Transverse colon (tissue), 4 donors: ENCODE measurements around the gene CYP2B6. TPM values are rescaled to one million over a fixed set of nuclear protein-coding genes. Genes with fewer than 3 reads are reported as not detected.
"Not testable (repeated sequence)": the region's sequence is repeated elsewhere in the genome, so short reads cannot be mapped to it uniquely, and the experiment has no call there.

ENCODE experiments used
- DNase-seq: peaks from one replicate; pipeline ENCODE4 v3.0.0-alpha.2; 2019
- H3K27ac ChIP-seq, 4 donors: fragments of 200-600 bp; sonication (generic); 2 replicates each; pipeline ENCODE4 v1.5.1; 2016 to 2018; ENCODE audit warnings: inconsistent platforms in 4 of 4
- H3K27me3 ChIP-seq: fragments of 200-600 bp; sonication (generic); 2 replicates; pipeline ENCODE4 v1.5.1; 2017; ENCODE audit warnings: inconsistent platforms
- H3K36me3 ChIP-seq, 4 donors: fragments of 200-600 bp; sonication (generic); 2 replicates each; pipeline ENCODE4 v1.5.1; 2017 to 2019; ENCODE audit warnings: inconsistent platforms in 4 of 4
- H3K4me1 ChIP-seq, 4 donors: fragments of 200-600 bp; sonication (generic); 2 replicates each; pipeline ENCODE4 v1.5.1; 2017 to 2020; ENCODE audit warnings: inconsistent platforms in 4 of 4
- H3K4me3 ChIP-seq, 4 donors: fragments of 200-600 bp; sonication (generic); 1 replicate in 1 of 4; 2 replicates in 3 of 4; pipeline versions ENCODE4 v1.5.1 to v1.6.1; 2017 to 2019; ENCODE audit warnings: inconsistent platforms in 4 of 4
- H3K9me3 ChIP-seq, 2 donors: fragments of 200-600 bp; sonication (generic); 2 replicates each; pipeline ENCODE4 v1.5.1; 2017 to 2019; ENCODE audit warnings: inconsistent platforms in 2 of 2
- EP300 ChIP-seq: sonication (generic); formaldehyde crosslinking; IDR thresholded peaks from one replicate; pipeline ENCODE4 v1.6.1; 2017; ENCODE audit warnings: antibody characterized with exemption, low read depth
- POLR2A ChIP-seq: fragments of 450-650 bp; IDR thresholded peaks from one replicate; pipeline ENCODE4 v1.6.1; 2016; ENCODE audit warnings: antibody characterized with exemption, mild to moderate bottlenecking, moderate library complexity
- POLR2AphosphoS5 ChIP-seq, 3 donors: sonication (generic); formaldehyde crosslinking; IDR thresholded peaks; one replicate each; pipeline ENCODE4 v1.6.1; 2016; ENCODE audit warnings: antibody characterized with exemption in 3 of 3
- WGBS, 2 donors: methylation state at CpG; one replicate each; pipeline ENCODE4 v1.1.5; 2018; ENCODE audit warnings: low coverage in 1 of 2; 5-methylcytosine and 5-hydroxymethylcytosine counted together
- in situ Hi-C, 4 donors: fragments of 200-750 bp; cut with MboI; loops; one replicate each; pipeline versions ENCODE4 v1.15.0 to v1.15.1; 2017; ENCODE audit warnings: low sequenced_read_pairs in 3 of 4, low pct_ligation_motif_present in 1 of 4, low pct_unique_long_range_greater_than_20kb in 1 of 4
- intact Hi-C: fragments of 100-400 bp; cut with DNase I; formaldehyde crosslinking; loops from one replicate; pipeline ENCODE4 v1.15.1; 2023; ENCODE audit warnings: low total_unique reads
- total RNA-seq, 4 donors: library from RNA; depleted of rRNA; stranded (reverse); fragments of >200 nt; gene quantifications; one replicate each; pipeline ENCODE4 v1.1.0, GENCODE V29; 2016
- TF ChIP-seq, protein P1 (sequence below), 5 experiments: fragments of 200-600 bp in 3 of 5; fragments of 450-650 bp in 2 of 5; sonication (generic) in 3 of 5; IDR thresholded peaks; 1 replicate in 2 of 5; 2 replicates in 3 of 5; pipeline ENCODE4 v1.5.1; 2016 to 2017; ENCODE audit warnings: antibody characterized with exemption in 5 of 5, inconsistent platforms in 3 of 5, mild to moderate bottlenecking in 2 of 5, moderate library complexity in 1 of 5

The CYP2B6 gene
- total RNA-seq, 4 donors from 2014 or later, result 1.4 to 9.7 (median 5.5) TPM

GRCh38 chr19:41000310-41000737 is 9.2 kb downstream of the CYP2B6 start:
- no peaks in the 10 kb centered on the region for H3K36me3 ChIP-seq
- intact Hi-C loops, result no loop called here

DNA sequence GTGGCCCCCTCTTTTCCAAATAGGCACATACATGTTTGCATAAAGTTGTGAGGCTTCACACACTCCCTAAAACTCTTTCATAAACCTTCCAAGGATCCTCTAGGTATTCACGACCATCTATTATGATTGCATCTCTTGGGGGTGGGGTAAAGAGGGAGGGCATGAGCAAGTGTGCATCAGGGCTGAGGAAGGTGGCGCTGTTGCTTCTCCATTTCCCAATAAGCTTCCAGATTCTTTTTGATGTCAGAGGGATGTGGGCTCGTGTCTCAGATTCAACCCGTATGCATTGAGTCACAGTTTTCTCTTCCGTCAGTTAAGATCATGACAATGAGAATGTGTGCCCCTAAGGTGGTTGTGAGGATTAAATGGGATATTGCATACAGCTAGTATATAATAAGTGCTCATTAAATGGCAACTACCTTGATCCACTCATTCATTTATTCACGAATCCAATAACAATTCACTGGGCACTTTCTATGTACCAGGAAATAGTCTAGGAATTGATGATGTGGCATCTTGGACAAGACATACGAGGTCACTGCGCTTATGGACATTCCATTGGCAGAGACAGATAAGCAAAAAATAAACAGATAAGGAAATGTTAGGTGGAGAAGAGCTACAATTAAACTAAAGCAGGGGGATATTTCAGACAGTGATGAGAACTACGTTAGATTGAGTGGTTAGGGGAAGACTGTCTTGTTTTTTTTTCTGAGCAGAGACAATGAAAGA is 10.3 kb downstream of the CYP2B6 start:
- 79 to 90% methylated on average over 6 to 9 of the region's 9 CpGs for WGBS, 2 donors

More at GRCh38 chr19:41000310-41000737, 9.2 kb downstream of the CYP2B6 start:
- 73% methylated on average over 3 of the region's 3 CpGs; no CpG with 5 or more reads in 1 of the 2 donors for WGBS, 2 donors
- no peaks in the 10 kb centered on the region for H3K27me3 ChIP-seq
- H3K4me1 ChIP-seq, result peaks cover 0 to 7% (median 0%) of the 10 kb centered on the region in 4 donors
- in situ Hi-C loops, result no loop called here
- no peak overlapping the region for H3K4me3 ChIP-seq
- H3K27ac ChIP-seq, result no peak overlapping the region
- DNase-seq, result peak; percentile 48
- H3K9me3 ChIP-seq, result no peaks in the 10 kb centered on the region
- TF ChIP-seq POLR2AphosphoS5 (IDR thresholded peaks at IDR 0.05) (no peak), EP300 (no peak), POLR2A (no peak)
- TF ChIP-seq, protein P1, sequence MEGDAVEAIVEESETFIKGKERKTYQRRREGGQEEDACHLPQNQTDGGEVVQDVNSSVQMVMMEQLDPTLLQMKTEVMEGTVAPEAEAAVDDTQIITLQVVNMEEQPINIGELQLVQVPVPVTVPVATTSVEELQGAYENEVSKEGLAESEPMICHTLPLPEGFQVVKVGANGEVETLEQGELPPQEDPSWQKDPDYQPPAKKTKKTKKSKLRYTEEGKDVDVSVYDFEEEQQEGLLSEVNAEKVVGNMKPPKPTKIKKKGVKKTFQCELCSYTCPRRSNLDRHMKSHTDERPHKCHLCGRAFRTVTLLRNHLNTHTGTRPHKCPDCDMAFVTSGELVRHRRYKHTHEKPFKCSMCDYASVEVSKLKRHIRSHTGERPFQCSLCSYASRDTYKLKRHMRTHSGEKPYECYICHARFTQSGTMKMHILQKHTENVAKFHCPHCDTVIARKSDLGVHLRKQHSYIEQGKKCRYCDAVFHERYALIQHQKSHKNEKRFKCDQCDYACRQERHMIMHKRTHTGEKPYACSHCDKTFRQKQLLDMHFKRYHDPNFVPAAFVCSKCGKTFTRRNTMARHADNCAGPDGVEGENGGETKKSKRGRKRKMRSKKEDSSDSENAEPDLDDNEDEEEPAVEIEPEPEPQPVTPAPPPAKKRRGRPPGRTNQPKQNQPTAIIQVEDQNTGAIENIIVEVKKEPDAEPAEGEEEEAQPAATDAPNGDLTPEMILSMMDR (IDR thresholded peaks at IDR 0.05), result no peak

GRCh38 chr19:41003656-41004055 is 12.6 kb downstream of the CYP2B6 start:
- H3K4me1 ChIP-seq, H3K27me3 ChIP-seq, in situ Hi-C loops, H3K9me3 ChIP-seq, H3K36me3 ChIP-seq, intact Hi-C loops, DNase-seq, H3K4me3 ChIP-seq, H3K27ac ChIP-seq: not testable (repeated sequence)
- 42 to 69% methylated on average over 5 to 8 of the region's 8 CpGs for WGBS, 2 donors

More for the DNA sequence above, 10.3 kb downstream of the CYP2B6 start:
- Histone ChIP-seq H3K27ac (no peak overlapping the region), H3K36me3 (no peaks in the 10 kb centered on the region), H3K9me3 (no peaks in the 10 kb centered on the region), H3K4me1 (peaks cover 0 to 7% (median 0%) of the 10 kb centered on the region in 4 donors), H3K4me3 (no peak overlapping the region), H3K27me3 (no peaks in the 10 kb centered on the region)
- DNase-seq, result no peak
- intact Hi-C loops (no loop called here), in situ Hi-C loops (no loop called here)
- TF ChIP-seq EP300 (no peak), POLR2AphosphoS5 (IDR thresholded peaks at IDR 0.05) (no peak), POLR2A (no peak)
- TF ChIP-seq, protein P1 (IDR thresholded peaks at IDR 0.05), result no peak

GRCh38 chr19:41009700-41010235 is 18.7 kb downstream of the CYP2B6 start:
- no peaks in the 10 kb centered on the region for H3K4me1 ChIP-seq
- intact Hi-C loops (no loop called here), in situ Hi-C loops (no loop called here)
- no peak overlapping the region for H3K27ac ChIP-seq
- H3K36me3 ChIP-seq, result no peaks in the 10 kb centered on the region
- H3K27me3 ChIP-seq, result peaks cover 5% of the 10 kb centered on the region
- H3K4me3 ChIP-seq, result no peak overlapping the region
- no peaks in the 10 kb centered on the region for H3K9me3 ChIP-seq
- TF ChIP-seq POLR2AphosphoS5 (IDR thresholded peaks at IDR 0.05) (no peak), EP300 (no peak), POLR2A (no peak)
- TF ChIP-seq, protein P1 (IDR thresholded peaks at IDR 0.05), result no peak
- DNase-seq, result no peak
- WGBS, 2 donors, result 87 to 88% methylated on average over 1 to 11 of the region's 11 CpGs
